Measurements from ENCODE around the gene PARD3.

PARD3 gene

GRCh38 chr10:34643620-34644019 is 171.5 kb downstream of the PARD3 start:
- no peak for DNase-seq

GRCh38 chr10:34641913-34642558 is 173.1 kb downstream of the PARD3 start:
- no peak for DNase-seq

- no peak for DNase-seq
Observed at GRCh38 chr10:34641147-34641912, 173.8 kb downstream of the PARD3 start.

GRCh38 chr10:34638406-34639054 is 176.6 kb downstream of the PARD3 start:
- peak; percentile 62 for DNase-seq

GRCh38 chr10:34637418-34637911 is 177.6 kb downstream of the PARD3 start:
- DNase-seq, result peak; percentile 86

GRCh38 chr10:34635111-34635510 is 180.0 kb downstream of the PARD3 start:
- DNase-seq, result no peak

- DNase-seq, result no peak
Observed at GRCh38 chr10:34633374-34633773, 181.7 kb downstream of the PARD3 start.

GRCh38 chr10:34629084-34629483 is 186.0 kb downstream of the PARD3 start:
- no peak for DNase-seq

GRCh38 chr10:34628174-34628796 is 186.8 kb downstream of the PARD3 start:
- peak; percentile 10 for DNase-seq

- no peak for DNase-seq
Observed at GRCh38 chr10:34627741-34628140, 187.4 kb downstream of the PARD3 start.

- DNase-seq, result no peak
Observed at GRCh38 chr10:34627331-34627730, 187.8 kb downstream of the PARD3 start.

GRCh38 chr10:34626158-34626880 is 188.8 kb downstream of the PARD3 start:
- DNase-seq, result no peak

- DNase-seq, result no peak
Observed at GRCh38 chr10:34624323-34625153, 190.6 kb downstream of the PARD3 start.

- no peak for DNase-seq
Observed at GRCh38 chr10:34622945-34623344, 192.2 kb downstream of the PARD3 start.

GRCh38 chr10:34618611-34619010 is 196.5 kb downstream of the PARD3 start:
- no peak for DNase-seq

GRCh38 chr10:34615770-34616169 is 199.3 kb downstream of the PARD3 start:
- no peak for DNase-seq

GRCh38 chr10:34613491-34613890 is 201.6 kb downstream of the PARD3 start:
- DNase-seq, result no peak

- no peak for DNase-seq
Observed at GRCh38 chr10:34612938-34613337, 202.2 kb downstream of the PARD3 start.

- no peak for DNase-seq
Observed at GRCh38 chr10:34612446-34612845, 202.7 kb downstream of the PARD3 start.

GRCh38 chr10:34609287-34609940 is 205.7 kb downstream of the PARD3 start:
- no peak for DNase-seq

GRCh38 chr10:34607894-34608293 is 207.2 kb downstream of the PARD3 start:
- no peak for DNase-seq

Measured in NCI-H1436 (cell line).